Measurements from ENCODE around the gene SCGN. TPM values are rescaled to one million over a fixed set of nuclear protein-coding genes. Genes with fewer than 3 reads are reported as not detected.

The SCGN gene
- total and polyA plus RNA-seq, 2 of the 13 experiments (the other 11 are each of a cell fraction or from before 2014, with no cell fraction given) = 2.9 to 29.0 TPM

- in situ Hi-C loops (cut with HindIII; ENCODE audit: extremely low pct_ligation_motif_present, low pct_unique_long_range_greater_than_20kb) (no loop called here), intact Hi-C loops (cut with micrococcal nuclease; ENCODE audit: unreplicated experiment) (no loop called here)
- Histone ChIP-seq H3K27me3 (ENCODE audit: control insufficient read depth in 1 of 2, insufficient read depth in 2 of 2, low read length in 2 of 2) (no peaks in the 10 kb centered on the region), H3K4me2 (ENCODE audit: low read depth, low read length) (no peak overlapping the region), H3K36me3 (replicated peaks in 1 of 2; ENCODE audit: control insufficient read depth in 1 of 2, insufficient read depth in 2 of 2, low read length in 2 of 2) (no peaks in the 10 kb centered on the region), H3K27ac (ENCODE audit: extremely low read length, insufficient read depth, low read length) (no peak overlapping the region), H3K9ac (ENCODE audit: insufficient read depth, low read depth, low read length) (no peak overlapping the region), H3K79me2 (ENCODE audit: insufficient read depth, low read length) (no peaks in the 10 kb centered on the region), H4K20me1 (ENCODE audit: insufficient read depth, low read length) (no peaks in the 10 kb centered on the region), H2AFZ (ENCODE audit: low read length) (no peak overlapping the region), H3K4me3 (replicated peaks in 1 of 3; ENCODE audit: insufficient read depth in 1 of 3, low read depth in 2 of 3, low read length in 3 of 3) (no peak overlapping the region), H3K9me3 (ENCODE audit: low read length) (no peaks in the 10 kb centered on the region), H3K4me1 (ENCODE audit: insufficient read depth, low read length) (peaks cover 32% of the 10 kb centered on the region)
- WGBS (ENCODE audit: low lambda C conversion rate) = 40% methylated on average over 6 of the region's 6 CpGs
- ChIA-PET CTCF (ENCODE audit: low intra/inter-chr PET ratio, low total read pairs) (no interaction called here), POLR2A (interaction anchor here (1.2 kb wide), 1 partner anchor 9 kb away, joined by 6 read pairs; no protein-coding TSS in a partner anchor)
- peak; percentile 35 for DNase-seq (ENCODE audit: low spot score)
- FAIRE-seq = peak; percentile 90
- ATAC-seq = peak; percentile 68
- no TSS peak for BruUV-seq (replicated peaks)
- TF ChIP-seq ATF4 (CRISPR knock-in tag; IDR thresholded peaks at IDR 0.05) (peak in 1 of 2 experiments; percentile 41; a peak in 1 of 4 replicates), ZNF20 (CRISPR knock-in tag; IDR thresholded peaks at IDR 0.05) (no peak), CTCF (CRISPR knock-in tag; IDR thresholded peaks at IDR 0.05) (peak; percentile 16; the same call in 1 of the 2 replicates), TEAD2 (CRISPR knock-in tag; IDR thresholded peaks at IDR 0.05) (no peak), POGZ (CRISPR knock-in tag; IDR thresholded peaks at IDR 0.05) (peak; percentile 34; the same call in 1 of the 2 replicates), MED1 (CRISPR knock-in tag; IDR thresholded peaks at IDR 0.05) (no peak), ZNF576 (CRISPR knock-in tag; IDR thresholded peaks at IDR 0.05) (no peak), CEBPG (CRISPR knock-in tag; IDR thresholded peaks at IDR 0.05) (peak; percentile 85), ZHX2 (IDR thresholded peaks at IDR 0.05; ENCODE audit: low read depth) (no peak), ZHX2 (CRISPR knock-in tag; IDR thresholded peaks at IDR 0.05; ENCODE audit: borderline replicate concordance) (no peak), ZNF333 (CRISPR knock-in tag; IDR thresholded peaks at IDR 0.05; ENCODE audit: borderline replicate concordance) (no peak), FOXA1 (IDR thresholded peaks at IDR 0.05) (no peak), FOXA1 (CRISPR knock-in tag; IDR thresholded peaks at IDR 0.05) (no peak), ZNF383 (CRISPR knock-in tag; IDR thresholded peaks at IDR 0.05; ENCODE audit: borderline replicate concordance) (no peak), PBX3 (CRISPR knock-in tag; IDR thresholded peaks at IDR 0.05; ENCODE audit: borderline replicate concordance) (no peak)
Observed at GRCh38 chr6:25706314-25707014, 54.4 kb downstream of the SCGN start.
